Measurements from ENCODE around the gene CFAP43.

DNA sequence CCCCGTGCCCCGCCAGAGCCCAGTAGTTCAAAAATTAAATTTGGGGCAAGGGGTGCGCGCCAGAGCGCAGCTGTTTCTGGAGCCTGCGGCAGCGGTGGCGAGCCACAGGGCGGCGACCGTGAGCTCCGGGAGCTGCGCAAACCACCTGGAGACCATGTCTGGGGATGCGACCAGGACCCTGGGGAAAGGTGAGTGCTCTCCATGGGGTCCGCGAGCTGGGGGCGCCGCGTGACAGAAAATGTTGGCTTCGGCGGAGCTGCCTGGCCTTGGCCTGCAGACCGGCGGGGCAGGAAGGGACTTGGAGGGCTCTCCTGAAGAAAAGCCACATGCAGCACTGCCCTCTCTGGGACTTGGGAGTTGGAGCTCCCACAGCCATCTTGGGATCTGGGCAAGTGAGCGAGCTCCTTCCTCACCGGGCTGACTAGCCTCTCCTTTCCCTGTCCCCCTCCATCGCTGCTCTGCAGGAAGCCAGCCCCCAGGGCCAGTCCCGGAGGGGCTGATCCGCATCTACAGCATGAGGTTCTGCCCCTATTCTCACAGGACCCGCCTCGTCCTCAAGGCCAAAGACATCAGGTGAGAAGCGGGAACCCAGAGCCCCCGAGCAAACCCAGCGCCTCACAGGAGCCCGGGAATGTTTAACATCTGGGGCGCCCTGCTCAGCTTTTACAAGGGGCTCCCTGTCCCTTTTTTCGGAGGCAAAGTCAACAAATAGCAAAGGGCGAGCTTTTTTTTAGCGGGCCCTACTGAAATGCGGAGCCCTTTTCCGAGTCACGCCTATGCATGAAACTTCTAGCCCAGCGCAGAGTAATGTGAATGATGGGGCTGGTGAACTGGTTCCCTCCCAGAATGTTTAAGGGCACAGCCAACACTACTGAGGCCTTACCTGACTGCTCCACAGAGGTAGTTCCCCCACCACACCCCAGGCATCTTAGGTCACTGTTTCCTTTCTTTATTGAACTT is 42.9 kb upstream of the CFAP43 start:
- TF ChIP-seq, protein P1, sequence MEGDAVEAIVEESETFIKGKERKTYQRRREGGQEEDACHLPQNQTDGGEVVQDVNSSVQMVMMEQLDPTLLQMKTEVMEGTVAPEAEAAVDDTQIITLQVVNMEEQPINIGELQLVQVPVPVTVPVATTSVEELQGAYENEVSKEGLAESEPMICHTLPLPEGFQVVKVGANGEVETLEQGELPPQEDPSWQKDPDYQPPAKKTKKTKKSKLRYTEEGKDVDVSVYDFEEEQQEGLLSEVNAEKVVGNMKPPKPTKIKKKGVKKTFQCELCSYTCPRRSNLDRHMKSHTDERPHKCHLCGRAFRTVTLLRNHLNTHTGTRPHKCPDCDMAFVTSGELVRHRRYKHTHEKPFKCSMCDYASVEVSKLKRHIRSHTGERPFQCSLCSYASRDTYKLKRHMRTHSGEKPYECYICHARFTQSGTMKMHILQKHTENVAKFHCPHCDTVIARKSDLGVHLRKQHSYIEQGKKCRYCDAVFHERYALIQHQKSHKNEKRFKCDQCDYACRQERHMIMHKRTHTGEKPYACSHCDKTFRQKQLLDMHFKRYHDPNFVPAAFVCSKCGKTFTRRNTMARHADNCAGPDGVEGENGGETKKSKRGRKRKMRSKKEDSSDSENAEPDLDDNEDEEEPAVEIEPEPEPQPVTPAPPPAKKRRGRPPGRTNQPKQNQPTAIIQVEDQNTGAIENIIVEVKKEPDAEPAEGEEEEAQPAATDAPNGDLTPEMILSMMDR (IDR thresholded peaks at IDR 0.05) = peak; percentile 80 to 85 (median 84)
- TF ChIP-seq POLR2A (IDR thresholded peaks at IDR 0.05) (no peak), POLR2AphosphoS5 (IDR thresholded peaks at IDR 0.05) (no peak)

Data from transverse colon (tissue), 4 donors.